HG03064 (cell line): ENCODE measurements around the gene ALK.

Experiments
- ATAC-seq: cut with Tn5 transposase; IDR thresholded peaks from one replicate; pipeline ENCODE4 v1.9.1; 2021; ENCODE audit warnings: low read depth; ENCODE audit not compliant: unreplicated experiment

The ALK gene

GRCh38 chr2:29394981-29395350 lies 526.4 kb downstream of the ALK start:
- ATAC-seq = no peak

GRCh38 chr2:29394311-29394980 lies 526.9 kb downstream of the ALK start:
- no peak for ATAC-seq

- no peak for ATAC-seq
Measured at GRCh38 chr2:29393676-29394075, 527.7 kb downstream of the ALK start.

GRCh38 chr2:29392774-29393173 lies 528.6 kb downstream of the ALK start:
- ATAC-seq = no peak

- ATAC-seq = no peak
Measured at GRCh38 chr2:29390136-29390535, 531.2 kb downstream of the ALK start.

GRCh38 chr2:29389686-29390085 lies 531.7 kb downstream of the ALK start:
- ATAC-seq = no peak

GRCh38 chr2:29388071-29388470 lies 533.3 kb downstream of the ALK start:
- no peak for ATAC-seq

- ATAC-seq = no peak
Measured at GRCh38 chr2:29382486-29382885, 538.9 kb downstream of the ALK start.

- ATAC-seq = no peak
Measured at GRCh38 chr2:29377788-29378187, 543.6 kb downstream of the ALK start.

GRCh38 chr2:29376541-29376940 lies 544.8 kb downstream of the ALK start:
- no peak for ATAC-seq

GRCh38 chr2:29375843-29376242 lies 545.5 kb downstream of the ALK start:
- no peak for ATAC-seq

- ATAC-seq = no peak
Measured at GRCh38 chr2:29374823-29375222, 546.6 kb downstream of the ALK start.

- no peak for ATAC-seq
Measured at GRCh38 chr2:29373870-29374269, 547.5 kb downstream of the ALK start.

GRCh38 chr2:29372185-29372584 lies 549.2 kb downstream of the ALK start:
- ATAC-seq = no peak

- no peak for ATAC-seq
Measured at GRCh38 chr2:29370581-29371125, 550.7 kb downstream of the ALK start.

GRCh38 chr2:29370173-29370572 lies 551.2 kb downstream of the ALK start:
- no peak for ATAC-seq

- no peak for ATAC-seq
Measured at GRCh38 chr2:29368659-29369040, 552.7 kb downstream of the ALK start.

GRCh38 chr2:29367986-29368658 lies 553.3 kb downstream of the ALK start:
- no peak for ATAC-seq

GRCh38 chr2:29363111-29363510 lies 558.3 kb downstream of the ALK start:
- ATAC-seq = no peak

- no peak for ATAC-seq
Measured at GRCh38 chr2:29361231-29361630, 560.2 kb downstream of the ALK start.

- ATAC-seq = no peak
Measured at GRCh38 chr2:29360016-29360784, 561.2 kb downstream of the ALK start.
